IPS DF 4.7 (cell line): ENCODE results near the gene TMEM87A.
"Not testable (repeated sequence)": the region's sequence is repeated elsewhere in the genome, so short reads cannot be mapped to it uniquely, and the experiment has no call there.

Experiments used
- DNase-seq: peaks from one replicate; pipeline ENCODE4 v3.0.0-alpha.2; 2013; ENCODE audit warnings: low spot score; ENCODE audit errors: extremely low read depth

TMEM87A gene

GRCh38 chr15:42273900-42274701 is 868 bp upstream of the TMEM87A start:
- no peak for DNase-seq

DNA sequence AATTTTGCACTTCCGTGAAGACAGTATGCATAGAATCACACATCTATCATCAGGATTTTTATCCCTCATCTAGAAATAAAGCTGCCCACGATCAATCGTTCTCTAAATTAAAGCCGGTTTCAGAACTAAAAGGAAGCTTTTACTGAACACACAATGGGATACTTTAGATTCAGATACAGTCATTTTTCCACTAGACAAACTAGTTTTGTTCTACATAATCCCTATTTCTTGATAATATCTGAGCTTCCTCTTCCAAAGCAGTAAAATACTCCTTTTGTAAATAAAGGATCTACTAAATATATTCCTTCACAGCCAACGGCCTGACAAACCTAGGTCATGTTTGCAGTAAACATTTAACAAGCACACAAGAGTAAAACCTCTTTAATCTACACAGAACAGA is 2.2 kb downstream of the TMEM87A start:
- no peak for DNase-seq

DNA sequence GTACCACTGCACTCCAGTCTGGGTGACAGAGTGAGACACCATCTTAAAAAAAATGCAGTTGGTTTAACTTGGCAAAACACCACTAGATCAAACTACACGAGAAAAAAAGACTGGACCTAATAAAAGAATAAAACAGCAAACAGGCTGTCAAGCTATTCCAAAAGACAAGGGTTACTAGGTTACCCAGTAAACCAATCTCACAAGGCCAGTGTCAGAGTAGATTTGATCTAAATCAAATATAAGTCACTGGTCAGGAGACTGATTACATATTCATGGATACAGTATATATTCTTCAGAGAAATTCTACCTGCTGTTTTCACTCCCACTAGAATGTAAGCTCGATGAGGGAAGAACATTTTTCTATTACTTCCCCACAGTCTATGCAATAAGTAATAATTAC is 2.7 kb downstream of the TMEM87A start:
- no peak for DNase-seq

GRCh38 chr15:42267286-42267685 is 5.9 kb downstream of the TMEM87A start:
- no peak for DNase-seq

- no peak for DNase-seq
These were observed 8.4 kb downstream of the TMEM87A start for GRCh38 chr15:42264795-42265194.

- DNase-seq: no peak
These were observed 19.9 kb downstream of the TMEM87A start for GRCh38 chr15:42253300-42253699.

DNA sequence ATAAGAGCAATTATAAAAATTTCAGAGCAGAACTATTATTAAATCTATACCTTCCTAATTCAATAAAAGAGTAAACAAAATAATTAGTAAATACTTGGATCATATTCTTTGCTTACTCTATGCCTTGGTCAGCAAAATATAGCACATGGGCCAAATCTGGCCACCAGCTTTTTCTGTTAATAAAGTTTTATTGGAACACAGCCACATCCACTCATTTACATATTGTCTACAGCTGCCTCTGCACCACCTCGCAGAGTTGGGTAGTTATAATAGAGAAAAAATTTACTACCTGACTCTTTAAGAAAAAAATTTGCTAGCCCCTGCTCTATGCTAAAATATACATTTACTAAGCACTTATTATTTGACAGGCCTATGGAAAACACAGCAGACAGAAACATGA is 32.4 kb downstream of the TMEM87A start:
- no peak for DNase-seq

GRCh38 chr15:42239528-42240182 is 33.6 kb downstream of the TMEM87A start:
- DNase-seq: no peak

DNA sequence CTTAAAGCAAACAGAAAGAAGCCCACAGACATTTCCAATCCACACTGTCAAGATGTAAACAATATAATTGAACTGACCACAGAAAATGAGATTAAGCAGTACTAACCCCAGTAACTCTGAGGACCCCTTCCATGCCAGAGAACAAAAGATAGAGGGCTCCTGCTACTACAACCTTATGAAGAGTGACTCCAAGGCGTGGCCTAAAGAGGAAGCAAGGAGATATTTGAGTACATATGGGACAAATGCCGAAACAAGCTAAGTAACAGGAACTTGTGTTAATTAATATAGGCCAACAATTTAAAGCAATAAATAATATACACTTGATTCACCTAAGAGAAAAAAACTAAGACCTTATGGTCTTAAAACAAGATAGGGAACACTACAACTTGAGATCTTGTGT is 40.1 kb downstream of the TMEM87A start:
- DNase-seq: no peak

- DNase-seq: no peak
These were observed 40.6 kb downstream of the TMEM87A start for GRCh38 chr15:42232606-42233005.

- no peak for DNase-seq
These were observed 42.1 kb downstream of the TMEM87A start for GRCh38 chr15:42231088-42231487.

DNA sequence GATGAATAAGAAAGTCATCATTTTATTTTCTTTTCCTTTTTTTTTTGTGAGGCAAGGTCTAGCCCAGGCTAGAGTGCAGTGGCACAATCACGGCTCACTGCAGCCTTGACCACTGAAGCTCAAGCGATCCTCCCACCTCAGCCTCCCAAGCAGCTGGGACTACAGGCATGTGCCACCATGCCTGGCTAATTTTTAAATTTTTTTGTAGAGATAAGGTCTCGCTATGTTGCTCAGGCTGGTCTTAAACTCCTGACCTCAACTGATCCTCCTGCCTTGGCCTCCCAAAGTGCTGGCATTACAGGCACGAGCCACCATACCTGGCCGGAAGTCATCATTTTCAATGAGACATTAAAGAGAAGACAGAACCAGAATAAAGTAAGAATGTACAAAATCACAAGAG is 44.3 kb downstream of the TMEM87A start:
- DNase-seq: not testable (repeated sequence)

DNA sequence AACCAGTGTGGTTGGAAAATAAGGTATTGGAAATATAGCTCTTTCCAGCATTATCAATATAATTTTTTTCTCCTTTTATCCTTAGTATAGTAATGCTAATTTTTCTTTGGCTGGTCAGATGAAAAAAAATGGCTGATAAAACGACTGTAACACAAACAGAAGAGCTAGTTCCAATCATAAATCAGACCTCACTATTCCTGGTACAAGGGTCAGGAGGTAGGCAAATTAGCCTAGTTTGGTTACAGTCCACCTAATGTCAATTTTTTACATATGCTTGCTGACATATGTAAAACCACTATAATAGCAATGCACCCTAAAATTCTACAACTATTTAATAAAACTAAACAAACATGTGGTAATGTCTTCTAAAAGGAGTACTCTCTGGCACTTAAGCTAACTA is 45.2 kb downstream of the TMEM87A start:
- no peak for DNase-seq

DNA sequence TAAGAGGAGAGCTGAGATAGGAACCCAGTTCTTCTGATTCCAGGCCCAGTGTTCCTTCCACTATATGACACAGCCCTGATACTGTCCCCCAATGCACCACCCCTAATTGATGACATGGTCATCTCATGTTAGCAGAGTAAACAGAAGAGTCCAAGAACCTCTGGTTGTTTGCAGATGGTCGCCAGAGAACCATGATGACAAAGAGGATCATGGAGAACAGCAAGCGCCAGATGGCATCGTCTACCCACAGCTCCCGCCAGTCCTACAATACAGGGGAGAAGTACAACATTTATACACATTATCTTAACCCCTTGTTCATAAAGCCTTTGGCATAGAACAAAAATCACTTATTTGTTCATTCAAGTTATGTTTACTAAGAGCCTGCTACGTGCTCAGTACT is 46.6 kb downstream of the TMEM87A start:
- DNase-seq: no peak

GRCh38 chr15:42220216-42220615 is 53.0 kb downstream of the TMEM87A start:
- no peak for DNase-seq

DNA sequence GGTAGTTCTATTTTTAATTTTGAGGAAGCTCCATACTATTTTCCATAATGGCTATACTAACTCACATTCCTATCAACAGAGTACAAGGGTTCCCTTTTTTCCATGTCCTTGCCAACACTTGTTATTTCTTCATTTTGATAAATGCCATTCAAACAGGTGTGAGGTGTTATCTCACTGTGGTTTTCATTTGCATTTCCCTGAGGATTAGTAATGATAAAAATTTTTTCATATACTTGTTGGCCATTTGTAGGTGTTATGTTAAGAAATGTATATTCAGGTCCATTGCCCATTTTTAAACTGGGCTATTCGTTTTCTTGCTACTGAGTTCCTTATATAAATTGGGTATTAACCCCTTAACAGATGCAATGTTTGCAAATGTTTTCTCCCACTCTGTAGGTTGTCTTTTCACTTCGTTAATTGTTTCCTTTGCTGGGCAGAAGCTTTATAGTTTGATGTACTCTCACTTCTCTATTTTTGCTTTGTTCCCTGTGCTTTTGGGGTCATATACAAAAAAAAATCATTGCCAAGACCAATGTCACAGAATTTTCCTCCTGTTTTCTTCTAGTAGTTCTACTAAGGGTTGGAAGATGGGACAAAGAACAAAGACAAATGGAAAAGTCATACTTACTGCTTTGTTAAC is 54.2 kb downstream of the TMEM87A start:
- no peak for DNase-seq

- no peak for DNase-seq
These were observed 55.7 kb downstream of the TMEM87A start for GRCh38 chr15:42217568-42217967.

DNA sequence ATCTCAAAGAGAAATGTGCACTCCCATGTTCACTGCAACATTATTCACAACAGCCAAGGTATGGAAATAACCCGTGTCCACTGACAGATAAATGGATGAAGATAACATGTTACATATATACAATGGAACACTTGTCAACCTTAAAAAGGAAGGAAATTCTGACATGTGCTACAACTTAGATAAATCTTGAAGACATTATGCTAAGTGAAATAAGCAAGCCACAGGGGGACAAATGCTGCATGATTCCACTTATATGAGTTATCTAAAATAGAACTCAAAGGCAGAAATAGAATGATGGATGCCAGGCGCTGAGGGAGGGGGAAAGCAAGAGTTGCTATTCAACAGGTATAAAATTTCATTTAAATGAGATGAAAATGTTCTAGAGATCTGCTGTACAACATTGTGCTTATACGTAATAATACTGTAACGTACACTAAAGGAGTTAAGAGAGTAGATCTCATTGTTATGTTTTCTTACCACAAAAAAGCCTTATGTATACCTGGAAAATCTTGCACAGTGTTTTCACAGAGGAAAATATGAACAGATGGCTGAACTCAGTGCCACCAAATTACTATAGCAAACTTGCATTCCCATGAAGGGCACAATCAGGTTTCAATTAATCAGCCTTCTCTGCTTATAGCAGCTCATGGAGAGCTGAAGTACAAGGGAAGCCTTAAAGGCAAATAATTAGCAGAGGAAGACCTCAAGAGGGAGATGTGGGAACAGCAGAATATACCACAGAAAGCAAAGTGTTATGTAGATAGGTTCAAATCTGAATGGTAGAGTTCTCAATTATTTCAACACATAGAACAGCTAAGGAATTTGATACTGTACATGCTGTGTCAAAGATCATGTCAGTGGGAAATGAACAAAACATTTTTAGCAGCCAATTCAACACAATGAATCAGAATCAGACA is 57.1 kb downstream of the TMEM87A start:
- DNase-seq: no peak

DNA sequence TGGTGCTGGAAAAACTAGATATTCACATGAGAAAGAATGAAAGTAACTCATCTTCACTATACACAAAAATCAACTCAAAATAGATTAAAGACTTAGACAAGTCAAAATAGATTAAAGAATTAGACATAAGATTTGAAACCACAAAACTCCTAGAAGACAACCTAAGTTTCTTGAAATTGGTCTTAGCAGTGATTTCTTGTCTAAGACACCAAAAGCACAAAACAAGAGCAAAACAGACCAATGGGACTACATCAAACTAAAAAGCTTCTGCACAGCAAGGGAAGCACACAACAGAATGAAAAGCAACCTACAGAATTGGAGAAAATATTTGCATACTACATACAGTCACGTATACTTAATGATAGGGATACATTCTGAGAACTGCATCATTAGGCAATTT is 58.6 kb downstream of the TMEM87A start:
- DNase-seq: no peak

- no peak for DNase-seq
These were observed 59.7 kb downstream of the TMEM87A start for GRCh38 chr15:42213511-42213910.

- no peak for DNase-seq
These were observed 62.5 kb downstream of the TMEM87A start for GRCh38 chr15:42210696-42211095.
